GM12872 (cell line): ENCODE measurements around the gene ATOSB.

Experiments used
- TF ChIP-seq, protein P1 (sequence below): IDR thresholded peaks from 3 replicates; pipeline ENCODE4 v1.5.1; 2011; ENCODE audit warnings: low read depth, mild to moderate bottlenecking, low read length, moderate library complexity; ENCODE audit not compliant: insufficient read depth

Gene ATOSB

DNA sequence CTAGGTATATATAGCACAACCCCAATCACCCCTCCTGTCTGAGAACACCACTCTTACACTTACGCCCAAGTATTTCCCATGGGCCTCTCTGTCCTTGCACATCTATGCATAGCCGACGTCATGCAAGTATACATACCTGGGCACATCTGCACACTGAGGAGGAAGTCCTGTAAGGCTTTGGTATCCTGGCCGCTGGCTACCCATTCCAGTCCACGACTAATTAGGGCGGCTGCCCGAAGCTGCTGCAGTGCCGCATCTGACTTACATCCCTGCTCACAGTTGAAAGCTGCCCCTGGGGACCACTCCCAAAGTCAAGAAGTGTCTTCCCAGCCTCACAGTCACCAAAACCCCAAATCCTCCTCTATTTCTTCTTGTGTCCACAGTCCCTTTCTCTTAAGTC is 40.9 kb downstream of the ATOSB start:
- TF ChIP-seq, protein P1, sequence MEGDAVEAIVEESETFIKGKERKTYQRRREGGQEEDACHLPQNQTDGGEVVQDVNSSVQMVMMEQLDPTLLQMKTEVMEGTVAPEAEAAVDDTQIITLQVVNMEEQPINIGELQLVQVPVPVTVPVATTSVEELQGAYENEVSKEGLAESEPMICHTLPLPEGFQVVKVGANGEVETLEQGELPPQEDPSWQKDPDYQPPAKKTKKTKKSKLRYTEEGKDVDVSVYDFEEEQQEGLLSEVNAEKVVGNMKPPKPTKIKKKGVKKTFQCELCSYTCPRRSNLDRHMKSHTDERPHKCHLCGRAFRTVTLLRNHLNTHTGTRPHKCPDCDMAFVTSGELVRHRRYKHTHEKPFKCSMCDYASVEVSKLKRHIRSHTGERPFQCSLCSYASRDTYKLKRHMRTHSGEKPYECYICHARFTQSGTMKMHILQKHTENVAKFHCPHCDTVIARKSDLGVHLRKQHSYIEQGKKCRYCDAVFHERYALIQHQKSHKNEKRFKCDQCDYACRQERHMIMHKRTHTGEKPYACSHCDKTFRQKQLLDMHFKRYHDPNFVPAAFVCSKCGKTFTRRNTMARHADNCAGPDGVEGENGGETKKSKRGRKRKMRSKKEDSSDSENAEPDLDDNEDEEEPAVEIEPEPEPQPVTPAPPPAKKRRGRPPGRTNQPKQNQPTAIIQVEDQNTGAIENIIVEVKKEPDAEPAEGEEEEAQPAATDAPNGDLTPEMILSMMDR = no peak

DNA sequence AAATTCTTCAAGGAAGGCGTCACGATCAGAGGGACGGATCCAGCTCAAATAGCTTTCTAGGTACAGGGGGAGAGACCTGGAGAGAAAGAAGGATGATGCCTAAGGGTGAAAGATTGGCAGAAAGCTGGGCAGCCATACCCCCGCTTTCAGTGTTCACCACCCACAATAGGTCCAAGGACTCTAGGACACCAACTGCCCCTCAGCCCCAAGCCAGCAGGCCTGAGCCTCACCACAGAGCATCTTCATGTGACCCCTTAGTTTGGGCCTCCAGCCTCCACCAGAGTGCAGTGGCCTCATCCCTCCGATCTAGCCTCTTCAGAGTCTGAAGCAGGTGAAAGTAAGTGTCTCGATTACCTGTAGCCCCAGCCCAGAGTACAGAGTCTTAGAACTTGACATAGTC is 41.5 kb downstream of the ATOSB start:
- TF ChIP-seq, protein P1 = no peak

- TF ChIP-seq, protein P1 = no peak
These were observed 42.4 kb downstream of the ATOSB start for GRCh38 chr9:35073279-35073612.

DNA sequence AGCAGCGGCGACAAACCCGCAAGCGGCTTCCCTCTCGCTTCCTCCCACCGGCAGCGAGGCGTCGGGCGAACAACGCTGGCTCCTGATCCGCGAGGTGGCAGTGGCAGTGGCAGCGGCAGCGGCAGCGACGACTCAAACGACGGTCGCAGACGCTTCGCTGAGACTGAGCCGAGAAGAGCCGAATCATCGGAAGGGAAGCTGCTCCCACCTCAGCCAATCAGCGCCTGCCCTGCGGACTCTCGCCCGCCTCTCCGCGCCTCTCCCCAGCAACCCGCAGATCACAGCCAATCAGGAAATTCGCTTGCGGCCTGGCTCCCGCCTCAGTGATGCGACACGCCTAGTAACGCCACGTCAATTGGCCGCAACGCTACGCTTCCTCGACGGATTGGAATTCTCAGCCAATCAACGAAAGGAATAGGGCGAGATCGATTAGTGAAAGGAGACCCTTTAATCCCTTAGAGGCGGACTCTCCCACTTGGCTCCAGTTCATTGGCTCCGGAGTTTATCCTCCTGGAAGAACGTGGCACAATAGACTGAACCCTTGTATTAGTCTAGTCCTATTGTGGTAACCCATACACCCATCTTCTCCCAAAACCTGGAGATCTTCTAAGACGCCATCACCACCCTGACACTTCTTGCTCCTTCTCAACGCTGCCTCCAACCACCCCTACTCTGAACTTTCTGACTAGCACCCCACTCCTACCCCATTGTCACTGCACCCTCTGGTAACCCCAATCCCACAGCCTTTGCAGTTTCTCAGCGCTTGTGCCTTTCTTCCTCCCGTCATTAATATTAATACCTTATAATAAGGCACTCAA is 43.0 kb downstream of the ATOSB start, which contains the start of gene VCP:
VCP (minus strand) TSS at position 165 of the 818 bp plus-strand sequence. CDS start 272 bp downstream, outside the sequence.
- TF ChIP-seq, protein P1 = no peak

DNA sequence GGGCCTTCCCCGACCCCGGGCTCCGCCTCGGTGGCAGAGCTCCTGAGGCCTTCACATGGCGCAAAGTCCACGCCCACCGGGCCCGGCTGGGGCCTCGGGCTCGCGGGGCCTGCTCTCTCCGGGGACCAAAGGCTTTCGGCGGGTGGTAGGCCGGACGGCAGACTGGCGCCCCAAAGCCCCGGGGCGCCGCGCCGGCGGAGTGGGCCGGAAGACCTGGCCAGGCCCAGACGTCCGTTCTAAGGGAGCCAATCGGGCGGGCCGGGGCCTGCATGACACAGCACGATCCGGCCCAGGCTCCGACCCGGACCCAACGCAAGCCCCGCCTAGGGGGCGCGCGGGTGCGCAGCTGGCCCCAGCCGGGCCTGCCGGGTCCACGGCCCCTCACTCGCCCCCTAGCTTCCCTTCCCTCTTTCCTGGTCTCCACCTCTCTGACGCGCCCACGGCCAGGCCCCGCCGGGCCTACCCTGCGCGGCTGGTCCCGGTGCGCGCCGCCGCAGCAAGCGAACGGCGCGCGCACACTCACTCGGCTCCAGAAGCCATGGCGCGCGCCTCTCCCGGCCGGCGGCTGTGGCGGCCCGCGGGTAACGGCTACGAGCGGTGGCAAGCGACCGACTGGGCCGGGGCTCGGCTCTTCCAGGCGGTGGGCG is 43.7 kb downstream of the ATOSB start:
- TF ChIP-seq, protein P1 = peak; percentile 49

DNA sequence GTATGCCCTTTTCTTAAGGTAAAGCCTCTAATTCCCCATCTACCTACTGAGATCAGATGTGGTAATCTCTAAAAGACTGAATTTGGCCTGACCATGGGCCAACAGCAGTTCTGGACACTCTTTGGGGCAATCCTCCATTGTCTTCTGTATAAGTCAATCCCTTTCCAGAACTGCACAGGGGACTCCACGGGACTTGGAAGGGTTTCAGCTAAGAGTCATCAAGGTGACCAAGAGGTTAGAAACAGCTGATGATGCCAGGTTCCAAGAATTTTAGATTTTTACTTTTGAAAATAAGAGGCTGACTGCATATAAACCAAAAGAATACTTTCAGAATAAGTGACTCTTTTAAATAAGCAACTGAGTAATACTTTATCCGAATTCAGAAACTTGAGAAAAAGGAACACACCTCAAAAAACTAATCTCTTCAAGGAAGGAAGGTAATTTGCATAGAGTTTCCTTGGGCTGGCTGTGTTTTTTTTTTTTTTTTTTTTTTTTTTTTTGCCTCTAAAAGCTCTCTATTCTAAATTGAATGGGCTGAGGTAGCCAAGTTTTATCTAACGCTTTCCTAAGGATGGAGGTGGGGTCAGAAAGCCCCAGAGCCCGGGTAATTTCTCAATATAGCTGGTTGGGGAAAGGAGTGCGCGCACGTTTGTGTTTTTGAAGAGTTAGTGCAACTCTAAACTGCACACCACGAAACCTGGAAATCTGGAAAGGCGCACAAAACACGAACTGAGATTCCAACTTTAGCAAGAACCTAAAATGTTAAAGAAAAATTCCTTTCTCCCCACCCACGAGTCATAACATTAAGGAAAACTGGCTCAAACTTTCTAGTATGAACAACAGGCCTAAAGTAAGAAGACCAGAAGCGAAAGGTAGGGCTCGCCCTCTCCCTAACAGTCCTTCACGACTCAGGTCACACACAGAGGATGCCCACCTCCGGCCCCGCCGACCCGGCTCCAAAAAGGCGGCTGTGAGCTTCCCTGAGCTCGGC is 44.5 kb downstream of the ATOSB start:
- TF ChIP-seq, protein P1 = no peak

GRCh38 chr9:35069020-35069419 is 46.6 kb downstream of the ATOSB start:
- TF ChIP-seq, protein P1 = no peak
